OCI-LY7 (cell line): ENCODE results near the gene PABPN1L. TPM values are rescaled to one million over a fixed set of nuclear protein-coding genes. Genes with fewer than 3 reads are reported as not detected.

Source experiments
- BruUV-seq: library from RNA; stranded (reverse); fragments of 400-500 nt; replicated peaks from 2 replicates; lab custom pipeline; 2021; lab: Mats Ljungman, UMichigan
- CTCF ChIA-PET: fragments of 300-600 bp; sonication (Branson Sonifier 250); formaldehyde crosslinking; loops from one replicate; lab custom pipeline; 2022; ENCODE audit warnings: antibody characterized with exemption; ENCODE audit not compliant: unreplicated experiment; lab: Charles Lee
- POLR2A ChIA-PET: fragments of 300-600 bp; sonication (Branson Sonifier 250); formaldehyde crosslinking; loops from one replicate; lab custom pipeline; 2022; ENCODE audit warnings: antibody characterized with exemption; lab: Charles Lee
- DNase-seq: peaks from one replicate; pipeline ENCODE4 v3.0.0-alpha.2; 2015; ENCODE audit warnings: low spot score
- H2AFZ ChIP-seq: fragments of 200-600 bp; sonication (generic), shearing (Covaris generic); 2 replicates; pipeline ENCODE4 v1.6.1; 2014; ENCODE audit warnings: mild to moderate bottlenecking, antibody characterized with exemption, low read length, moderate library complexity
- H3K27ac ChIP-seq: fragments of 200-600 bp; sonication (generic); 2 replicates; pipeline ENCODE4 v1.5.1; 2014; ENCODE audit warnings: mixed run types, low read depth, mild to moderate bottlenecking, moderate library complexity, low read length, inconsistent platforms; ENCODE audit not compliant: poor library complexity, severe bottlenecking
- H3K36me3 ChIP-seq: fragments of 200-600 bp; sonication (generic); 2 replicates; pipeline ENCODE4 v1.6.1; 2014; ENCODE audit warnings: mild to moderate bottlenecking, antibody characterized with exemption, low read length, moderate library complexity, mixed read lengths; ENCODE audit not compliant: insufficient read depth
- H3K4me1 ChIP-seq: fragments of 200-600 bp; sonication (generic); 2 replicates; pipeline ENCODE4 v1.5.1; 2014; ENCODE audit warnings: mild to moderate bottlenecking, low read length; ENCODE audit not compliant: insufficient read depth, poor library complexity, severe bottlenecking
- H3K4me2 ChIP-seq: fragments of 200-600 bp; sonication (generic); 2 replicates; pipeline ENCODE4 v1.6.1; 2014; ENCODE audit warnings: mild to moderate bottlenecking, low read length
- H3K4me3 ChIP-seq: fragments of 200-600 bp; sonication (generic); 2 replicates; pipeline ENCODE4 v1.5.1; 2014; ENCODE audit warnings: mild to moderate bottlenecking, low read depth, low read length; ENCODE audit not compliant: poor library complexity, severe bottlenecking
- H3K79me2 ChIP-seq: fragments of 200-600 bp; sonication (generic); 2 replicates; pipeline ENCODE4 v1.6.1; 2016; ENCODE audit warnings: low read depth, mild to moderate bottlenecking, low read length, moderate library complexity, mixed read lengths; ENCODE audit not compliant: insufficient read depth
- H3K9me2 ChIP-seq: fragments of 200-600 bp; sonication (generic); 2 replicates; pipeline ENCODE4 v1.6.1; 2016; ENCODE audit warnings: mild to moderate bottlenecking, low read length, mixed read lengths; ENCODE audit not compliant: insufficient read depth
- H3K9me3 ChIP-seq: fragments of 200-600 bp; sonication (generic); 2 replicates; pipeline ENCODE4 v1.6.1; 2014; ENCODE audit warnings: mild to moderate bottlenecking, mixed run types, low read length, mixed read lengths
- H4K20me1 ChIP-seq: fragments of 200-600 bp; sonication (generic); 2 replicates; pipeline ENCODE4 v1.6.1; 2014; ENCODE audit warnings: mild to moderate bottlenecking, antibody characterized with exemption, low read length, moderate library complexity, mixed read lengths; ENCODE audit not compliant: insufficient read depth
- CTCF ChIP-seq: fragments of 200-600 bp; sonication (generic); conservative IDR thresholded peaks from 2 replicates; pipeline ENCODE4 v1.5.1; 2014; ENCODE audit warnings: mild to moderate bottlenecking, antibody characterized with exemption, low read length, moderate library complexity, mixed read lengths
- EZH2phosphoT487 ChIP-seq: fragments of 200-600 bp; sonication (generic); IDR thresholded peaks from 2 replicates; pipeline ENCODE4 v1.6.1; 2018; ENCODE audit warnings: low read depth, borderline replicate concordance, mild to moderate bottlenecking, mixed run types, antibody characterized with exemption, low read length, moderate library complexity, mixed read lengths
- intact Hi-C: fragments of 100-400 bp; cut with micrococcal nuclease; formaldehyde crosslinking; loops from one replicate; pipeline ENCODE4 v1.10.0; 2022; ENCODE audit not compliant: unreplicated experiment
- total RNA-seq, 2 experiments: library from RNA; depleted of rRNA in 1 of 2; stranded (reverse); fragments of >200 nt in 1 of 2; shearing (Covaris generic) in 1 of 2; gene quantifications; 2 replicates each; pipeline ENCODE4 v1.2.3, GENCODE V29; 2014 to 2022

The PABPN1L gene
- total RNA-seq, 2 experiments from 2014 or later = 0.38 TPM; not detected in 1

- Histone ChIP-seq H3K4me1 (peaks cover 4% of the 10 kb centered on the region), H3K9me2 (no peaks in the 10 kb centered on the region), H3K9me3 (no peaks in the 10 kb centered on the region), H4K20me1 (no peaks in the 10 kb centered on the region), H3K4me3 (no peak overlapping the region), H3K79me2 (no peaks in the 10 kb centered on the region), H3K36me3 (peaks cover 3% of the 10 kb centered on the region), H3K4me2 (no peak overlapping the region), H2AFZ (no peak overlapping the region), H3K27ac (no peak overlapping the region)
- BruUV-seq = no TSS peak
- no peak for DNase-seq
- intact Hi-C loops = no loop called here
- POLR2A ChIA-PET = no interaction called here
- CTCF ChIA-PET = no interaction called here
- TF ChIP-seq EZH2phosphoT487 = no peak
- no peak for TF ChIP-seq CTCF
Measured at GRCh38 chr16:88865742-88866141, 718 bp downstream of the PABPN1L start.

- Histone ChIP-seq H4K20me1 (no peaks in the 10 kb centered on the region), H3K36me3 (peaks cover 7% of the 10 kb centered on the region), H3K4me2 (no peak overlapping the region), H3K27ac (no peak overlapping the region), H2AFZ (no peak overlapping the region), H3K79me2 (no peaks in the 10 kb centered on the region), H3K4me1 (peaks cover 4% of the 10 kb centered on the region), H3K4me3 (no peak overlapping the region), H3K9me3 (no peaks in the 10 kb centered on the region), H3K9me2 (no peaks in the 10 kb centered on the region)
- DNase-seq = no peak
- POLR2A ChIA-PET = no interaction called here
- no peak for TF ChIP-seq CTCF
- no peak for TF ChIP-seq EZH2phosphoT487
- CTCF ChIA-PET = interaction anchor here (0.6 kb wide), 1 partner anchor 306 kb away, joined by 3 read pairs; the partner anchor contains the start of gene CDH15
- no TSS peak for BruUV-seq
- intact Hi-C loops = no loop called here
Measured at GRCh38 chr16:88865310-88865709, 1.1 kb downstream of the PABPN1L start.

- intact Hi-C loops = no loop called here
- H3K27ac ChIP-seq = no peak overlapping the region
- BruUV-seq = no TSS peak
- no peak overlapping the region for H3K4me2 ChIP-seq
- no peaks in the 10 kb centered on the region for H3K79me2 ChIP-seq
- POLR2A ChIA-PET = no interaction called here
- CTCF ChIA-PET = interaction anchor here (0.6 to 0.7 kb wide), 2 partner anchors 302 to 307 kb away, joined by 3 to 5 read pairs; partner anchors contain the start of gene CDH15
- no peak overlapping the region for H2AFZ ChIP-seq
- no peak for DNase-seq
- no peak overlapping the region for H3K4me3 ChIP-seq
- H3K4me1 ChIP-seq = peaks cover 4% of the 10 kb centered on the region
- H4K20me1 ChIP-seq = no peaks in the 10 kb centered on the region
- H3K9me2 ChIP-seq = no peaks in the 10 kb centered on the region
- H3K36me3 ChIP-seq = peaks cover 15% of the 10 kb centered on the region
- TF ChIP-seq EZH2phosphoT487 = no peak
- no peak for TF ChIP-seq CTCF
- H3K9me3 ChIP-seq = no peaks in the 10 kb centered on the region
Measured at GRCh38 chr16:88864521-88864920, 1.9 kb downstream of the PABPN1L start.
